Epithelial cell of proximal tubule (primary cell): ENCODE data around the gene HAPLN1. TPM values are rescaled to one million over a fixed set of nuclear protein-coding genes. Genes with fewer than 3 reads are reported as not detected.
"Not testable (repeated sequence)": the region's sequence is repeated elsewhere in the genome, so short reads cannot be mapped to it uniquely, and the experiment has no call there.

Experiments
- DNase-seq: peaks from one replicate; pipeline ENCODE4 v3.0.0-alpha.2; 2011; ENCODE audit warnings: low read depth
- H3K4me3 ChIP-seq: 2 replicates; pipeline ENCODE4 v1.5.1; 2011; ENCODE audit warnings: low read depth, mild to moderate bottlenecking, low read length
- total RNA-seq: library from RNA; depleted of rRNA; stranded (reverse); fragments of >200 nt; gene quantifications from 2 replicates; pipeline ENCODE4 v1.2.3, GENCODE V29; 2015
- TF ChIP-seq, protein P1 (sequence below): conservative IDR thresholded peaks from 2 replicates; pipeline ENCODE4 v1.5.1; 2012; ENCODE audit warnings: low read depth, mild to moderate bottlenecking, low read length

The HAPLN1 gene
- total RNA-seq, 1 donor from 2014 or later: not detected

DNA sequence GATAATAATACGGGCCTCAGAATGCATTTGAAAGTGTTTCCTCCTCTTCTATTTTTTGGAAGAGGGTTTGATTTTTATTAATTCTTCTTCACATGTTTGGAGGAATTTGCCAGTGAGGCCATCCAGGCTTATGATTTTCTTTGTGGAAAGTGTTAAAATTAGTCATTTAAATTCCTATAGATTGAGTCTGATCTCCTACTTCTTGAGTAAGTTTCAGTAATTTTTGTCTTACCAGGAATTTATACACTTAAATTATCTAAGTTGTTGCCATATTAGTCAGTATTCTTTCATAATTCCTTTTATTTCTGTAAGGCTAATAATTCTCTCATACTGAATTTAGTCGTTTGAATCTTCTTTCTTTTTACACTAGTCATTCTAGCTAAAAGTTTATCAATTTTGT lies 25.2 kb upstream of the HAPLN1 start:
- H3K4me3 ChIP-seq: no peak overlapping the region
- TF ChIP-seq, protein P1, sequence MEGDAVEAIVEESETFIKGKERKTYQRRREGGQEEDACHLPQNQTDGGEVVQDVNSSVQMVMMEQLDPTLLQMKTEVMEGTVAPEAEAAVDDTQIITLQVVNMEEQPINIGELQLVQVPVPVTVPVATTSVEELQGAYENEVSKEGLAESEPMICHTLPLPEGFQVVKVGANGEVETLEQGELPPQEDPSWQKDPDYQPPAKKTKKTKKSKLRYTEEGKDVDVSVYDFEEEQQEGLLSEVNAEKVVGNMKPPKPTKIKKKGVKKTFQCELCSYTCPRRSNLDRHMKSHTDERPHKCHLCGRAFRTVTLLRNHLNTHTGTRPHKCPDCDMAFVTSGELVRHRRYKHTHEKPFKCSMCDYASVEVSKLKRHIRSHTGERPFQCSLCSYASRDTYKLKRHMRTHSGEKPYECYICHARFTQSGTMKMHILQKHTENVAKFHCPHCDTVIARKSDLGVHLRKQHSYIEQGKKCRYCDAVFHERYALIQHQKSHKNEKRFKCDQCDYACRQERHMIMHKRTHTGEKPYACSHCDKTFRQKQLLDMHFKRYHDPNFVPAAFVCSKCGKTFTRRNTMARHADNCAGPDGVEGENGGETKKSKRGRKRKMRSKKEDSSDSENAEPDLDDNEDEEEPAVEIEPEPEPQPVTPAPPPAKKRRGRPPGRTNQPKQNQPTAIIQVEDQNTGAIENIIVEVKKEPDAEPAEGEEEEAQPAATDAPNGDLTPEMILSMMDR: no peak
- no peak for DNase-seq

DNA sequence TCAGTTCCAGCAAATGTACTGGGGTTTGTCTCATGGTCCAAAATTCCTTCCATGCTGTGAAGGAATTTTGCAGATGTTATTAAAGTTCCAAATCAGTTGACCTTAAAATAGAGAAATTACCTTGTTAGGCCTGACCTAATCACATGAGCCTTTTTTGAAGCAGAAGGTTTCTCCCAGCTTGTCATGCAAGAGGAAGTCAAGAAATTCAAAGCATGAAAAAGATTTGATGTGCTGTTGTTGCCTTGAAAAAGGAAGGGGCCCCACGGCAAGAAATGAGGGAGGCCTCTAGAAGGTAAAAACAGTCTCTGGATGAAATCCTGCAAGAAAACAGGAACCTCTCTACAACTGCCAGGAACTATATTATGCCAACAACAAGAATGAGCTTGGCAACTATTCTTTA lies 24.2 kb upstream of the HAPLN1 start:
- no peak overlapping the region for H3K4me3 ChIP-seq
- TF ChIP-seq, protein P1: no peak
- DNase-seq: no peak

DNA sequence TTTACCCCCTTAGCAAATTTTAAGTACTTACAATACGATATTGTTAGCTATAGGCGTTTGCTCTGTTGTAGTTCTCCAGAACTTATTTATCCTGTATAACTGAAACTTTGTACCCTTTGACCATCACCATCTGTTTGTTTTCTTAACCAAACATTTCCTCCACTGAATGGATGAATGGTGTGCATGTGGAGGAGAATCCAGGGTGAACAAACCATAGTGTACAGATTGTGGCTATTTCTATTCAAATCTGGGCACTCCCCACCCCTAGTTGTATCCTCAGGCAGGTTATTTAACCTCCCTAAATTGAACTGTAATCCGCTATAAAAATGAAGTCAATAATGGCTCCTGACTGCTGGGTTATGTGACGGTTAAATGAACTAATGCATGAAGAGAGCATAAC lies 21.4 kb upstream of the HAPLN1 start:
- H3K4me3 ChIP-seq: no peak overlapping the region
- no peak for DNase-seq
- TF ChIP-seq, protein P1: no peak

DNA sequence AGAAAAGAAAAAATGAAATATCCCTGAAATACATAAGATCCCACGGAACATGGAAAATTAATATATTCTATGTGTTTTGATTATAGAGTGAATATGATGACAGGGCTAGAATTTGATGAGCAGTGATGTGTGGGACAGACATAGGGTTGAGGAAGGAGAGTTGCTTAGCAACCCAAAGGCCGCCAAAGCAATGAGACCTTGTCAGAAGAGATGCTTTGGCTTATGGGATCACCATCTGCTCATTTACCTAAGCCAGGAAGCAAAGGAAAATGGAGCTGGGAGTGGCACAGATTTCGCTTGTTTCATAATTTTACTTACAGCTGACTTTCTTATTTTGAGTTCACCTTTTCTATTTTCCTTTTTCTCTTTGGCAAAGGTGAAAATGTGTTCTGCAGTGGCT lies 20.9 kb upstream of the HAPLN1 start:
- TF ChIP-seq, protein P1: no peak
- DNase-seq: no peak
- H3K4me3 ChIP-seq: no peak overlapping the region

DNA sequence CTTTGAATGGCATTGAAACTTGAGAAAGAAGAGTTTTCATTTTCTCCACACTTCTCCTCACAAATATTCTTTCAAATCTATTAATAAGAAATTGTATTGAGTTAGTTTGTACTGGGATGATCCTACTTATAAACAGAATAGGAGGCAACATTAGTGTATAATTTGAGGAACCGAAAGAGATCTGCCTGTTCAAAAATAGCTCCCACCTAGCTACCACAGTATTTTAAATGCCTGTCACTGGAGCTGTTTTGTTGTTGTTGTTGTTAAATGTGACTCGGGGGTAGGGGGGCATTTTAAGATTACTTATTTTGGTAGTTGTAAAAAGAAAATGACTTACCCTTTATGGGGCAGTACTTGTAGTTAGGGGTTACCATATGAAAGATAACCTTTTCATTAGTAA lies 20.1 kb upstream of the HAPLN1 start:
- no peak for DNase-seq
- TF ChIP-seq, protein P1: no peak
- no peak overlapping the region for H3K4me3 ChIP-seq

DNA sequence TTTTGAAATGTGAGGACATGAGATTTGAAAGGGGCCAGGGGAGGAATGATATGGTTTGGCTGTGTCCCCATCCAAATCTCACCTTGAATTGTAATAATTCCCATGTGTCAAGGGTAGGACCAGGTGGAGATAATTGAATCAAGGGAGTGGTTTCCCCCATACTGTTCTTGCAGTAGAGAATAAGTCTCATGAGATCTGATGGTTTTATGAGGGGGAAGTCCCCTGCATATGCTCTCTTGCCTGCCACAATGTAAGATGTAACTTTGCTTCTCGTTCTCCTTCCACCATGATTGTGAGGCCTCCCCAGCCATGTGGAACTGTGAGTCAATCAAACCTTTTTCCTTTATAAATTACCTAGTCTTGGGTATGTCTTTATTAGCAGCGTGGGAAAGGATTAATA lies 15.5 kb upstream of the HAPLN1 start:
- not testable (repeated sequence) for DNase-seq, H3K4me3 ChIP-seq

DNA sequence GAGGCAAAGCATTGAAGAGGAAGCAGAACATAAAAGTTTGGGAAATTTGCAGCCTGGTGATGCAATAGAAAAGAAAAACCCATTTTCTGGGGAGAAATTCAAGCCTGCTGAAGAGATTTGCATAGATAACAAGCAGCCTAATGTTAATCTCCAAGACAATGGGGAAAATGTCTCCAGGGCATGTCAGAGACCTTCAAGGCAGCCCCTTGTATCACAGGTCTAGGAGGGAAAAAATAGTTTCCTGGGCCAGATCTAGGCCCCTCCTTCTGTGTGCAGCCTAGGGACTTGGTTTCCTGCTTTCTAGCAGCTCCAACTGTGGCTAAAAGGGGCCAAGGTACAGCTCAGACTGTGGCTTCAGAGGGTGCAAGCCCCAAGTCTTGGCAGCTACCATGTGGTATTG lies 14.4 kb upstream of the HAPLN1 start:
- not testable (repeated sequence) for H3K4me3 ChIP-seq, DNase-seq

DNA sequence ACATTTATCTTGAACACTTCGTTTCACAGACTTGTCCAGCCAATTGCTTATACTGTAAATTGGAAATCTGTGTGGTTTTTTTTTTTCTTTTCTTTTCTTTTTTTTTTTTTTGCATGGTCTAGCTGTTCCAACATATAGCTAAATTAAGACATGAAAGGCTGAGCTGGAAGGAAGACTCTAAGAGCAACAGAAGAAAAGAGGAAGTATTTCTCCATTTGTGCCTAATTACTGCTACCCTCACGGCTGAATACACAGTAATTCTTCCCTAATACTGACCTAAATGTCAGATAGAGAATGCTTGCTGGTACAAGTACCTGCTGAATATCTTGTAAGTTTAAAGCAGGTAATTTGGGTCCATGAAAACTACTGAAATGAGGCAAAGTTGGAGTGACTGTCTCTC lies 11.0 kb upstream of the HAPLN1 start:
- no peak for DNase-seq
- no peak overlapping the region for H3K4me3 ChIP-seq
- TF ChIP-seq, protein P1: no peak
